Endometrial microvascular endothelial cells (primary cell): ENCODE results near the gene CLIC4. TPM values are rescaled to one million over a fixed set of nuclear protein-coding genes. Genes with fewer than 3 reads are reported as not detected.

Experiments
- in situ Hi-C: cut with HindIII; loops from 2 replicates; pipeline ENCODE4 v1.10.0; 2017; ENCODE audit warnings: low sequenced_read_pairs, low pct_unique_long_range_greater_than_20kb; ENCODE audit errors: inconsistent ontology term
- total RNA-seq: library from RNA; depleted of rRNA; stranded (reverse); fragments of >200 nt; gene quantifications from one replicate; pipeline ENCODE4 v1.2.3, GENCODE V29; 2015; ENCODE audit errors: inconsistent ontology term

Gene CLIC4
- total RNA-seq, 1 donor from 2014 or later = 565 TPM

- in situ Hi-C loops = no loop called here
Observed at GRCh38 chr1:24865168-24865567, 119.9 kb downstream of the CLIC4 start.

GRCh38 chr1:24865587-24865986, 120.3 kb downstream of the CLIC4 start:
- in situ Hi-C loops = no loop called here

- in situ Hi-C loops = no loop called here
Observed at GRCh38 chr1:24866211-24867083, 121.2 kb downstream of the CLIC4 start.

GRCh38 chr1:24867084-24867870, 122.0 kb downstream of the CLIC4 start:
- in situ Hi-C loops = no loop called here

GRCh38 chr1:24868016-24868875, 123.0 kb downstream of the CLIC4 start:
- in situ Hi-C loops = no loop called here

GRCh38 chr1:24870551-24871195, 125.4 kb downstream of the CLIC4 start:
- in situ Hi-C loops = no loop called here

GRCh38 chr1:24871306-24871901, 126.2 kb downstream of the CLIC4 start:
- in situ Hi-C loops = no loop called here

- in situ Hi-C loops = no loop called here
Observed at GRCh38 chr1:24872061-24872850, 127.0 kb downstream of the CLIC4 start.

GRCh38 chr1:24873148-24873547, 127.9 kb downstream of the CLIC4 start:
- in situ Hi-C loops = no loop called here

- in situ Hi-C loops = no loop called here
Observed at GRCh38 chr1:24874056-24874455, 128.8 kb downstream of the CLIC4 start.

- in situ Hi-C loops = no loop called here
Observed at GRCh38 chr1:24874611-24875234, 129.5 kb downstream of the CLIC4 start.

GRCh38 chr1:24875257-24875656, 130.0 kb downstream of the CLIC4 start:
- in situ Hi-C loops = no loop called here

- in situ Hi-C loops = no loop called here
Observed at GRCh38 chr1:24875991-24876506, 130.8 kb downstream of the CLIC4 start.

GRCh38 chr1:24878045-24878444, 132.8 kb downstream of the CLIC4 start:
- in situ Hi-C loops = no loop called here

GRCh38 chr1:24878775-24879742, 133.8 kb downstream of the CLIC4 start:
- in situ Hi-C loops = no loop called here

GRCh38 chr1:24881034-24881433, 135.8 kb downstream of the CLIC4 start:
- in situ Hi-C loops = no loop called here
